Heart left ventricle (tissue), 16 donors: Measurements from ENCODE around the gene SNRPD3. TPM values are rescaled to one million over a fixed set of nuclear protein-coding genes. Genes with fewer than 3 reads are reported as not detected.

Experiments
- ATAC-seq, 4 donors: fragments of 200-7000 bp; cut with Tn5 transposase; one replicate each; pipeline ENCODE4 v1.9.1; 2020 to 2022; ENCODE audit warnings: moderate library complexity in 4 of 4, mild to moderate bottlenecking in 3 of 4, moderate number of reproducible peaks in 1 of 4
- DNase-seq, 5 donors: peaks; one replicate each; pipeline ENCODE4 v3.0.0-alpha.2; 2020
- H3K27ac ChIP-seq, 12 donors: fragments of 200-600 bp; sonication (generic) in 4 of 12; one replicate each; pipeline versions ENCODE4 v1.5.0 to v1.8.0; 2016 to 2022; ENCODE audit warnings: mild to moderate bottlenecking in 2 of 12
- H3K27me3 ChIP-seq, 9 donors: fragments of 200-600 bp; sonication (generic) in 2 of 9; one replicate each; pipeline versions ENCODE4 v1.5.1 to v1.8.0; 2016 to 2022; ENCODE audit warnings: mild to moderate bottlenecking in 3 of 9
- H3K36me3 ChIP-seq, 9 donors: fragments of 200-600 bp; sonication (generic) in 2 of 9; one replicate each; pipeline versions ENCODE4 v1.5.0 to v1.8.0; 2018 to 2022; ENCODE audit warnings: mild to moderate bottlenecking in 2 of 9
- H3K4me1 ChIP-seq, 12 donors: fragments of 200-600 bp; sonication (generic) in 4 of 12; one replicate each; pipeline versions ENCODE4 v1.5.0 to v1.8.0; 2016 to 2022; ENCODE audit warnings: mild to moderate bottlenecking in 3 of 12
- H3K4me3 ChIP-seq, 12 donors: fragments of 200-600 bp; sonication (generic) in 4 of 12; one replicate each; pipeline versions ENCODE4 v1.5.0 to v1.8.0; 2017 to 2022; ENCODE audit warnings: mild to moderate bottlenecking in 9 of 12, moderate library complexity in 4 of 12
- H3K9me3 ChIP-seq, 12 donors: fragments of 200-600 bp; sonication (generic) in 4 of 12; one replicate each; pipeline versions ENCODE4 v1.5.0 to v1.8.0; 2016 to 2022; ENCODE audit warnings: mild to moderate bottlenecking in 1 of 12
- POLR2A ChIP-seq, 2 donors: fragments of 450-650 bp; IDR thresholded peaks; one replicate each; pipeline ENCODE4 v1.6.1; 2017; ENCODE audit warnings: antibody characterized with exemption in 2 of 2, mild to moderate bottlenecking in 2 of 2, moderate library complexity in 2 of 2
- WGBS, 4 donors: extraction: QIAGEN DNeasy Blood & Tissue Kit in 2 of 4; methylation state at CpG; one replicate each; pipeline versions ENCODE4 v1.1.5 to v1.1.7; 2013 to 2018; 5-methylcytosine and 5-hydroxymethylcytosine counted together
- intact Hi-C, 10 donors: fragments of 100-400 bp; cut with DNase I; formaldehyde crosslinking; loops; one replicate each; pipeline versions ENCODE4 v1.11.1 to v1.14.2; 2022
- polyA plus RNA-seq, 2 donors: library from polyadenylated mRNA; stranded (reverse); fragments of 200-250 nt; gene quantifications; one replicate each; pipeline ENCODE4 v1.2.3, GENCODE V29; 2013
- total RNA-seq, 9 donors: library from RNA; depleted of rRNA in 2 of 9; stranded (reverse); fragments of >200 nt in 2 of 9; fragmentation: NEBNext Ultra II Directional in 3 of 9; extraction: Animal tissue kit (Norgen Biotek cat#: 25700) in 3 of 9; gene quantifications; one replicate each; pipeline versions ENCODE4 v1.1.0 to v1.2.4, GENCODE V29; 2016 to 2023
- TF ChIP-seq, protein P1 (sequence below), 12 donors: fragments of 200-600 bp; sonication (generic) in 4 of 12; IDR thresholded peaks; one replicate each; pipeline versions ENCODE4 v1.5.0 to v1.8.0; 2018 to 2022; ENCODE audit warnings: antibody characterized with exemption in 12 of 12, mild to moderate bottlenecking in 5 of 12
- donor health status: ischemic (EF 13 %, LVEDD 7.1; RV severe dilation, severe dysfunction).
- donor health status: healthy with polysubstance abuse.
- donor health status: DM: no; HTN: yes; CAD: no.
- donor health status: DM: no; HTN: no; CAD: no.
- donor health status: ischemic (EF 25% LVEDD 6.9; RV normal size, moderate dysfunction).
- donor health status: ischemic (EF 25% LVEDD 5.7; RV mildly dilated, moderate dysfunction).
- donor health status: healthy.
- donor health status: DM: yes; HTN: yes; CAD: no.
- donor health status: ischemic (EF 35%, LVEDD 5.7; RV mildly dilated, moderate dysfunction).
- donor health status: nonischemic (EF 11% LVEDD 7.7; RV severe dilation, severe dysfunction).
- donor health status: DM: yes; HTN: yes; CAD: no.
- donor health status: PGD.
- donor health status: ischemic (EF 29% LVEDD 5.4; RV normal size, mild dysfunction).
- donor health status: nonischemic (EF 23%, LVEDD 6.1; RV moderate dilation, normal function).

Gene SNRPD3
- total and polyA plus RNA-seq, 11 donors: 64.8 to 227 (median 74.1) TPM

DNA sequence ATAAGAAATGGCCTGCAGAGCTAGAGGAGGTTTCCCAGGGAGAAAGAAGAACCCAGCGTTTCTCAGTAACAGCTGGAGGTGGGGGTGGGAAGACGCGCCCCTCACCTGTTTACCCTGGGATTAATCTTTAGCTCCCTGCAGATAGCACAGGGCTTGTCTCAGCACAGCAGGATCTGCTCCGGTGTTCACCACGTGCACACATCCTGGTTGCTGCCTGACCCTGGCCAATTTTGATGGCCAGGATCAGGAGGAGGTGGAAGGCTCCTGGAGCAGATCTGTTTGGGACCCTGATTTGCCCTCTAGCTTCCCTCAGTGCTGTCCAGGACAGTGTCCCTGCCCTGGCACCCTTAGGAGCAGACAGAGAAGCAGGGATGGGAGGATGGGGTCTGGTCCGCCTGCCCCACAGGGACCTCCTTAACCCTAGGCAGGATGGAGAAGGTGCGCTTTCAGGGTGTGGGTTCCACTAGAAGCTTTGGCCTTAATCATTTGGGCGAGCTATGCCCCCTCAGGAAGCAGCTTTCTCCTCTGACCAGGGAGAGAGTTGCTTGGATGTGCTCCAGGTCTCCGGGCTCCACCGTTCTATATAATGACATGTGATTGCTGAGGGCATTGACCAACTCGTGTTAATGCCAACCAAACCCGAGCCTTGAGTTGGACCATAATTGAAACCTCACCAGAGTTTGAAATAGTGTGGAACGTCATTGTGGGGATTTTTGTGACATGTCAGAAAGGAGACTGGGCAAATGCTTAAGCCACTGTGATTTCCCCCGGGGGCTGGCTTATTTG lies 41.4 kb upstream of the SNRPD3 start:
- TF ChIP-seq, protein P1, sequence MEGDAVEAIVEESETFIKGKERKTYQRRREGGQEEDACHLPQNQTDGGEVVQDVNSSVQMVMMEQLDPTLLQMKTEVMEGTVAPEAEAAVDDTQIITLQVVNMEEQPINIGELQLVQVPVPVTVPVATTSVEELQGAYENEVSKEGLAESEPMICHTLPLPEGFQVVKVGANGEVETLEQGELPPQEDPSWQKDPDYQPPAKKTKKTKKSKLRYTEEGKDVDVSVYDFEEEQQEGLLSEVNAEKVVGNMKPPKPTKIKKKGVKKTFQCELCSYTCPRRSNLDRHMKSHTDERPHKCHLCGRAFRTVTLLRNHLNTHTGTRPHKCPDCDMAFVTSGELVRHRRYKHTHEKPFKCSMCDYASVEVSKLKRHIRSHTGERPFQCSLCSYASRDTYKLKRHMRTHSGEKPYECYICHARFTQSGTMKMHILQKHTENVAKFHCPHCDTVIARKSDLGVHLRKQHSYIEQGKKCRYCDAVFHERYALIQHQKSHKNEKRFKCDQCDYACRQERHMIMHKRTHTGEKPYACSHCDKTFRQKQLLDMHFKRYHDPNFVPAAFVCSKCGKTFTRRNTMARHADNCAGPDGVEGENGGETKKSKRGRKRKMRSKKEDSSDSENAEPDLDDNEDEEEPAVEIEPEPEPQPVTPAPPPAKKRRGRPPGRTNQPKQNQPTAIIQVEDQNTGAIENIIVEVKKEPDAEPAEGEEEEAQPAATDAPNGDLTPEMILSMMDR (IDR thresholded peaks at IDR 0.05): no peak
- no peak for TF ChIP-seq POLR2A (IDR thresholded peaks at IDR 0.05)
- 67 to 76% (median 70%) methylated on average over 12 to 14 of the region's 14 CpGs for WGBS, 4 donors
- Histone ChIP-seq H3K36me3 (no peaks in the 10 kb centered on the region), H3K9me3 (no peaks in the 10 kb centered on the region), H3K4me3 (no peak overlapping the region), H3K27me3 (no peaks in the 10 kb centered on the region), H3K4me1 (peaks cover 9 to 48% (median 24%) of the 10 kb centered on the region in 12 donors), H3K27ac (no peak overlapping the region)
- intact Hi-C loops: loop anchor here in 1 of 10 donors (5.0 kb wide), 1 partner anchor 187 kb away; no protein-coding TSS in a partner anchor
- ATAC-seq (no peak), DNase-seq (peak in 1 of 5 donors; percentile 28)

GRCh38 chr22:24515027-24515338 lies 40.8 kb upstream of the SNRPD3 start:
- TF ChIP-seq, protein P1 (IDR thresholded peaks at IDR 0.05): no peak
- no peak for TF ChIP-seq POLR2A (IDR thresholded peaks at IDR 0.05)
- H3K27ac ChIP-seq: no peak overlapping the region
- H3K27me3 ChIP-seq: no peaks in the 10 kb centered on the region
- ATAC-seq: no peak
- no peak overlapping the region for H3K4me3 ChIP-seq
- H3K9me3 ChIP-seq: no peaks in the 10 kb centered on the region
- peaks cover 9 to 46% (median 25%) of the 10 kb centered on the region in 12 donors for H3K4me1 ChIP-seq
- H3K36me3 ChIP-seq: no peaks in the 10 kb centered on the region
- peak in 1 of 5 donors; percentile 28 for DNase-seq
- intact Hi-C loops: loop anchor here in 1 of 10 donors (5.0 kb wide), 1 partner anchor 188 kb away; no protein-coding TSS in a partner anchor
- 94 to 97% (median 96%) methylated on average over 8 of the region's 8 CpGs for WGBS, 4 donors

DNA sequence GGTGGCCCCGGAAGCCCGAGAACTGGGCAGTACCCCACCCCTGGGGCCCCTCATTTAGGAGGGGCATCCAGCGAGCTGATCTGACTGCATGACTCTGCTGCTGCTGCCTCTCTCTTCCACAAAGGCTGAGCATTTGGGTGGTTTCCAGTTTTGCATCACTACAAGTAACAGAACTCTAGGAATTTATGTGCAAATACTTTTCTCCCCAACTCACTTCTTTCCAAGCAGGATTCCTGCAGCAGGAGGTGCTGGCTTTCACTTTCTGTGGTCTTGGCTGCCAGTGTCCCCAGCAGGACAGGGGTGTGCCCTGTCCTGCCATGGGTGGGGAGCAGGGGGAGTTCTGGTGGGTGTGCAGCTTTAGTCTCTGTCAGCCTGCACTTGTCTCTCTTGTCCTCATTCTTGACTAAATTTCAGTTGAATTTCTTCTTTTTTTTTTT lies 39.5 kb upstream of the SNRPD3 start:
- no peak for ATAC-seq
- WGBS, 4 donors: 60 to 85% (median 67%) methylated on average over 3 of the region's 3 CpGs
- no peaks in the 10 kb centered on the region for H3K27me3 ChIP-seq
- intact Hi-C loops: loop anchor here in 1 of 10 donors (5.0 kb wide), 1 partner anchor 189 kb away; no protein-coding TSS in a partner anchor
- H3K36me3 ChIP-seq: no peaks in the 10 kb centered on the region
- DNase-seq: peak in 1 of 5 donors; percentile 18
- H3K9me3 ChIP-seq: no peaks in the 10 kb centered on the region
- no peak overlapping the region for H3K27ac ChIP-seq
- no peak for TF ChIP-seq POLR2A (IDR thresholded peaks at IDR 0.05)
- TF ChIP-seq, protein P1 (IDR thresholded peaks at IDR 0.05): no peak
- peaks cover 0 to 32% (median 13%) of the 10 kb centered on the region in 12 donors for H3K4me1 ChIP-seq
- no peak overlapping the region for H3K4me3 ChIP-seq

DNA sequence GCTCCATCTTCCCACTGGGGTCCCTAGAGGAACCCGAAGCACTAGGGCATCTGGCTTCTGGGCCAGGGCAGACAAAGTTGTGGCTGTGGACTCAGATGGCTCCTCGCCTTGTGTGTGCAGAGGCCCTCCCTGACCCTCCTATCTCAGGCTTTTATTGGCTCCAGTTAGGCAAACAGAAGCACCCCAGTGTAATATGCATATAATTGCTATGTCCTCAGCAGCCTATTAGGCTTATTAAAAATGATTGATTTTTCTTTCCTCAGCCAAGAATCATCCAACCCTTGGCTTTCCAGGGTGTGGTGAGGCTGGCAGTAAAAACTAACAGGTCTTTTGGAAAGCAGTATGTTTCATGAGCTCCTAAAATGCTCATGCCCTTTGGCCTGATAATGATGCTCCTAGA lies 38.4 kb upstream of the SNRPD3 start:
- intact Hi-C loops: loop anchor here in 1 of 10 donors (5.0 kb wide), 1 partner anchor 190 kb away; no protein-coding TSS in a partner anchor
- no peaks in the 10 kb centered on the region for H3K36me3 ChIP-seq
- no peaks in the 10 kb centered on the region for H3K9me3 ChIP-seq
- H3K4me3 ChIP-seq: no peak overlapping the region
- TF ChIP-seq POLR2A (IDR thresholded peaks at IDR 0.05): no peak
- TF ChIP-seq, protein P1 (IDR thresholded peaks at IDR 0.05): no peak
- 92 to 96% (median 93%) methylated on average over 2 of the region's 2 CpGs for WGBS, 4 donors
- no peak overlapping the region for H3K27ac ChIP-seq
- DNase-seq (no peak), ATAC-seq (no peak)
- peaks cover 0 to 27% (median 5%) of the 10 kb centered on the region in 12 donors for H3K4me1 ChIP-seq
- H3K27me3 ChIP-seq: no peaks in the 10 kb centered on the region
